Lower lobe of right lung (tissue), 2 donors: Measurements from ENCODE around the gene XIRP2. TPM values are rescaled to one million over a fixed set of nuclear protein-coding genes. Genes with fewer than 3 reads are reported as not detected.

Source experiments
- ATAC-seq, 2 donors: fragments of 200-7000 bp; cut with Tn5 transposase; one replicate each; pipeline ENCODE4 v1.9.1; 2020 to 2022; ENCODE audit warnings: mild to moderate bottlenecking in 2 of 2, moderate library complexity in 2 of 2
- DNase-seq: peaks from one replicate; pipeline ENCODE4 v3.0.0-alpha.2; 2020
- H3K27ac ChIP-seq: fragments of 200-600 bp; one replicate; pipeline ENCODE4 v1.8.0; 2022
- H3K27me3 ChIP-seq: fragments of 200-600 bp; one replicate; pipeline ENCODE4 v1.8.0; 2022; ENCODE audit warnings: low read depth
- H3K36me3 ChIP-seq: fragments of 200-600 bp; one replicate; pipeline ENCODE4 v1.8.0; 2022; ENCODE audit warnings: mild to moderate bottlenecking
- H3K4me1 ChIP-seq: fragments of 200-600 bp; one replicate; pipeline ENCODE4 v1.8.0; 2022
- H3K4me3 ChIP-seq: fragments of 200-600 bp; one replicate; pipeline ENCODE4 v1.8.0; 2022; ENCODE audit warnings: mild to moderate bottlenecking
- H3K9me3 ChIP-seq: fragments of 200-600 bp; one replicate; pipeline ENCODE4 v1.8.0; 2022
- intact Hi-C: fragments of 100-400 bp; cut with DNase I; formaldehyde crosslinking; loops from one replicate; pipeline ENCODE4 v1.11.0; 2022
- total RNA-seq: library from RNA; stranded (reverse); fragmentation: NEBNext Ultra II Directional; extraction: Animal tissue kit (Norgen Biotek cat#: 25700); gene quantifications from one replicate; pipeline ENCODE4 v1.2.1, GENCODE V29; 2021
- TF ChIP-seq, protein P1 (sequence below): fragments of 200-600 bp; IDR thresholded peaks from one replicate; pipeline ENCODE4 v1.8.0; 2022; ENCODE audit warnings: antibody characterized with exemption, mild to moderate bottlenecking
- donor health status: DM: no; HTN: yes; CAD: no; lungs with severe emphysema.

The XIRP2 gene
- total RNA-seq, 1 donor from 2014 or later, result 0.18 TPM

DNA sequence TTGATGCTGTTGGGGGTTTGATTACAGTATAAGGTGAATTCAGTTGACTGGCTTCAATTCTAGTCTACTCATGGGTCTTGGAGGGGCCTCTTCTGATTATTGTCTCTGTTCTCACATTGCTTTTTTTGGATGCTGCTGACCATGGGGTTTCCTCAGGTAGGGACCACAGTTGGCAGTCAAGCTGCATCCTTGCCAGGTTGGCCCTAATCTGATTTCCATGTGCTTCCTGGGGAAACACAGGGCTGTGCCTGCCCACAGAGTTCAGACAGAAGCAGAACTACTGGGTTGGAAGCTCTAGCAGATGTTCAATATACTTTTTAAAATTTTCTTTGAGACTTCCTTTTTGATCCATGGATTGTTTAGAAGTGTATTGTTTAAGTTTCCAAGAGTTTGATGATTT lies 227.3 kb downstream of the XIRP2 start:
- Histone ChIP-seq H3K27me3 (no peaks in the 10 kb centered on the region), H3K9me3 (no peaks in the 10 kb centered on the region), H3K4me3 (no peak overlapping the region), H3K36me3 (no peaks in the 10 kb centered on the region), H3K4me1 (no peaks in the 10 kb centered on the region), H3K27ac (no peak overlapping the region)
- intact Hi-C loops, result no loop called here
- DNase-seq, result no peak
- TF ChIP-seq, protein P1, sequence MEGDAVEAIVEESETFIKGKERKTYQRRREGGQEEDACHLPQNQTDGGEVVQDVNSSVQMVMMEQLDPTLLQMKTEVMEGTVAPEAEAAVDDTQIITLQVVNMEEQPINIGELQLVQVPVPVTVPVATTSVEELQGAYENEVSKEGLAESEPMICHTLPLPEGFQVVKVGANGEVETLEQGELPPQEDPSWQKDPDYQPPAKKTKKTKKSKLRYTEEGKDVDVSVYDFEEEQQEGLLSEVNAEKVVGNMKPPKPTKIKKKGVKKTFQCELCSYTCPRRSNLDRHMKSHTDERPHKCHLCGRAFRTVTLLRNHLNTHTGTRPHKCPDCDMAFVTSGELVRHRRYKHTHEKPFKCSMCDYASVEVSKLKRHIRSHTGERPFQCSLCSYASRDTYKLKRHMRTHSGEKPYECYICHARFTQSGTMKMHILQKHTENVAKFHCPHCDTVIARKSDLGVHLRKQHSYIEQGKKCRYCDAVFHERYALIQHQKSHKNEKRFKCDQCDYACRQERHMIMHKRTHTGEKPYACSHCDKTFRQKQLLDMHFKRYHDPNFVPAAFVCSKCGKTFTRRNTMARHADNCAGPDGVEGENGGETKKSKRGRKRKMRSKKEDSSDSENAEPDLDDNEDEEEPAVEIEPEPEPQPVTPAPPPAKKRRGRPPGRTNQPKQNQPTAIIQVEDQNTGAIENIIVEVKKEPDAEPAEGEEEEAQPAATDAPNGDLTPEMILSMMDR, result no peak
- ATAC-seq, result no peak

GRCh38 chr2:167122389-167122788 lies 234.1 kb downstream of the XIRP2 start:
- intact Hi-C loops, result no loop called here
- no peak for ATAC-seq

GRCh38 chr2:167126165-167126564 lies 237.9 kb downstream of the XIRP2 start:
- Histone ChIP-seq H3K4me1 (no peaks in the 10 kb centered on the region), H3K27me3 (no peaks in the 10 kb centered on the region), H3K9me3 (no peaks in the 10 kb centered on the region), H3K36me3 (no peaks in the 10 kb centered on the region), H3K27ac (no peak overlapping the region), H3K4me3 (no peak overlapping the region)
- intact Hi-C loops, result no loop called here
- TF ChIP-seq, protein P1, result no peak
- ATAC-seq (no peak), DNase-seq (no peak)

More at GRCh38 chr2:167122389-167122788, 234.1 kb downstream of the XIRP2 start:
- H3K36me3 ChIP-seq, result no peaks in the 10 kb centered on the region
- H3K27me3 ChIP-seq, result no peaks in the 10 kb centered on the region
- DNase-seq, result no peak
- TF ChIP-seq, protein P1, result no peak
- no peak overlapping the region for H3K27ac ChIP-seq
- H3K4me3 ChIP-seq, result no peak overlapping the region
- H3K9me3 ChIP-seq, result no peaks in the 10 kb centered on the region
- no peaks in the 10 kb centered on the region for H3K4me1 ChIP-seq

DNA sequence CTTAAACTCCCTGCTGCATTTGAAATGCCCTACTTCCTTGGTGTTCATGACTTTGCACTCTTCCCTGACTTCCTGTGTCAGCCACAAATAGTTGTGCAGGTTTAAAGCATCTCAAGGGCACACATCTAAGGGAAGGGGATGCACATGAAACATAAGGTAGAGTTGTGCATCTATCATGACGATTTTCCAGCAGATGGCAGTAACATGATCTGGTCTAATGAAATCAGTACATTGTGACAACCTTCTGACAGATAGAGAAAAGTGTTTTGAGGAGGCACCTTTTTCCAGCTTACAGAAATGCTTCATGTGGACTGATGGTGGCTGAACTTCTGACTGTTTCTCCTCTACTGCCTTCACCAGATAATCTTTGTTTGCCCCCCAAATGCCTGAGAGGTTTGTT lies 238.9 kb downstream of the XIRP2 start:
- Histone ChIP-seq H3K4me3 (no peak overlapping the region), H3K27me3 (no peaks in the 10 kb centered on the region), H3K36me3 (no peaks in the 10 kb centered on the region), H3K9me3 (no peaks in the 10 kb centered on the region), H3K4me1 (no peaks in the 10 kb centered on the region), H3K27ac (no peak overlapping the region)
- ATAC-seq (peak in 1 of 2 donors; percentile 44), DNase-seq (no peak)
- TF ChIP-seq, protein P1, result peak; percentile 8
- intact Hi-C loops, result no loop called here

DNA sequence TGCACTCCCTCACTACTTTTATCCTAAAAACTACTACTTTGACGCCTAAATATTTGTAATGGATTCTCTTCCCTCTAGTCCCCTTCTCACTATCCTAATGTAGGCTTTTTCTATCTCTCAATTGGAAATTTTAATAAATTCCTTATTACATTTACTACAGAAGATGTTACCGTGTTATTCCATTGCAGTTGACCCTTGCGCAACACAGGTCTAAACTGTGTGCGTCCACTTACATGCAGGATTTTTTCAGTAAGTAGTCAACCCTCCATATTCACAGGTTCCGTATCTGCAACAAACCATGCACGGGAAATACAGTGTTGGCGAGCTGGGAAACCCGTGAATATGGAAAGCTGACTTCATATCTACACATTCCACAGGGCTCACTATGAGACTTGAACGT lies 239.8 kb downstream of the XIRP2 start:
- intact Hi-C loops, result no loop called here
- no peaks in the 10 kb centered on the region for H3K36me3 ChIP-seq
- DNase-seq (no peak), ATAC-seq (no peak)
- H3K4me1 ChIP-seq, result no peaks in the 10 kb centered on the region
- TF ChIP-seq, protein P1, result no peak
- H3K9me3 ChIP-seq, result no peaks in the 10 kb centered on the region
- H3K4me3 ChIP-seq, result no peak overlapping the region
- H3K27me3 ChIP-seq, result no peaks in the 10 kb centered on the region
- H3K27ac ChIP-seq, result no peak overlapping the region

DNA sequence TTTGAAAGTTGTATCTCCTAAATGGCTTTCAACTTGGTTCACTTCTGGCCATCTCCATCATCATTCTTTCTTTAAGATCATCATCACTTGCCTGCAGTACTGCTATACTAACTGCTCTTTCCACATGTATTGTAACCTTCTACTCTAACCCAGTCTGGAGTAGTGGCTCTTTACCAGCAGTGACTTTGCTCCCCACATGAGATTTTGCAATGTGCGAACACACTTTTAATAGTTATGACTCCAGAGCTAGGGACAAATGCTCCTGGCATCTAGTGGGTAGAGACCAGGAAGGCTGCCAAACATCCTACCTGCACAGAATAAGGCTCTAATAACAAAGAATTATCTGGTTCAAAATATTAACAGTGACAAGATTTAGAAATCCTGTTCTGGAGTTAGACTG lies 243.8 kb downstream of the XIRP2 start:
- Histone ChIP-seq H3K4me3 (no peak overlapping the region), H3K36me3 (no peaks in the 10 kb centered on the region), H3K4me1 (no peaks in the 10 kb centered on the region), H3K27ac (no peak overlapping the region), H3K9me3 (no peaks in the 10 kb centered on the region), H3K27me3 (no peaks in the 10 kb centered on the region)
- DNase-seq (no peak), ATAC-seq (no peak)
- TF ChIP-seq, protein P1, result no peak
- intact Hi-C loops, result no loop called here
